Measurements from ENCODE around the gene ARL4D.

ARL4D gene

GRCh38 chr17:43359469-43360110 is 39.2 kb upstream of the ARL4D start:
- no peaks in the 10 kb centered on the region for H3K9me3 ChIP-seq (ENCODE audit: severe bottlenecking)
- H3K27me3 ChIP-seq (ENCODE audit: insufficient read depth, poor library complexity, severe bottlenecking): no peaks in the 10 kb centered on the region
- no peak for TF ChIP-seq CTCF (IDR thresholded peaks at IDR 0.05; ENCODE audit: poor library complexity, severe bottlenecking)
- no peak for ATAC-seq (ENCODE audit: low read depth)
- no peak for DNase-seq (ENCODE audit: low spot score)
- H3K4me3 ChIP-seq (ENCODE audit: severe bottlenecking): peak overlapping the region; percentile 47
- peak overlapping the region; percentile 91 for H3K27ac ChIP-seq (ENCODE audit: poor library complexity, severe bottlenecking)
- H3K36me3 ChIP-seq (ENCODE audit: low read depth): no peaks in the 10 kb centered on the region
- H3K4me1 ChIP-seq (ENCODE audit: insufficient read depth, poor library complexity, severe bottlenecking): peaks cover 16% of the 10 kb centered on the region

- Histone ChIP-seq H3K27ac (ENCODE audit: poor library complexity, severe bottlenecking) (peak overlapping the region; percentile 91), H3K4me1 (ENCODE audit: insufficient read depth, poor library complexity, severe bottlenecking) (peaks cover 16% of the 10 kb centered on the region), H3K36me3 (ENCODE audit: low read depth) (no peaks in the 10 kb centered on the region), H3K27me3 (ENCODE audit: insufficient read depth, poor library complexity, severe bottlenecking) (no peaks in the 10 kb centered on the region), H3K4me3 (ENCODE audit: severe bottlenecking) (peak overlapping the region; percentile 47), H3K9me3 (ENCODE audit: severe bottlenecking) (no peaks in the 10 kb centered on the region)
- no peak for TF ChIP-seq CTCF (IDR thresholded peaks at IDR 0.05; ENCODE audit: poor library complexity, severe bottlenecking)
- peak; percentile 4; the same call in 1 of the 3 replicates for ATAC-seq (ENCODE audit: low read depth)
- no peak for DNase-seq (ENCODE audit: low spot score)
Observed at GRCh38 chr17:43360376-43360738, 38.4 kb upstream of the ARL4D start.

GRCh38 chr17:43360739-43361505 is 37.9 kb upstream of the ARL4D start:
- no peak for TF ChIP-seq CTCF (IDR thresholded peaks at IDR 0.05; ENCODE audit: poor library complexity, severe bottlenecking)
- Histone ChIP-seq H3K36me3 (ENCODE audit: low read depth) (no peaks in the 10 kb centered on the region), H3K9me3 (ENCODE audit: severe bottlenecking) (no peaks in the 10 kb centered on the region), H3K4me3 (ENCODE audit: severe bottlenecking) (peak overlapping the region; percentile 47), H3K4me1 (ENCODE audit: insufficient read depth, poor library complexity, severe bottlenecking) (peaks cover 16% of the 10 kb centered on the region), H3K27ac (ENCODE audit: poor library complexity, severe bottlenecking) (peak overlapping the region; percentile 91), H3K27me3 (ENCODE audit: insufficient read depth, poor library complexity, severe bottlenecking) (no peaks in the 10 kb centered on the region)
- ATAC-seq (ENCODE audit: low read depth) (peak; percentile 68), DNase-seq (ENCODE audit: low spot score) (peak; percentile 81)

- no peak for ATAC-seq (ENCODE audit: low read depth)
- no peak overlapping the region for H3K4me3 ChIP-seq (ENCODE audit: severe bottlenecking)
- H3K4me1 ChIP-seq (ENCODE audit: insufficient read depth, poor library complexity, severe bottlenecking): peaks cover 4% of the 10 kb centered on the region
- H3K36me3 ChIP-seq (ENCODE audit: low read depth): no peaks in the 10 kb centered on the region
- no peak for TF ChIP-seq CTCF (IDR thresholded peaks at IDR 0.05; ENCODE audit: poor library complexity, severe bottlenecking)
- DNase-seq (ENCODE audit: low spot score): no peak
- H3K27me3 ChIP-seq (ENCODE audit: insufficient read depth, poor library complexity, severe bottlenecking): no peaks in the 10 kb centered on the region
- H3K27ac ChIP-seq (ENCODE audit: poor library complexity, severe bottlenecking): no peak overlapping the region
- no peaks in the 10 kb centered on the region for H3K9me3 ChIP-seq (ENCODE audit: severe bottlenecking)
Observed at GRCh38 chr17:43363181-43363925, 35.4 kb upstream of the ARL4D start.

Data from RWPE2 (cell line).